Embryonic facial prominence (tissue), 1 donor: ENCODE measurements around the gene DGKI.

Experiments
- DNase-seq: peaks from one replicate; pipeline ENCODE4 v3.0.0-alpha.2; 2016; ENCODE audit errors: extremely low spot score

DGKI gene

GRCh38 chr7:137411446-137411845 lies 435.3 kb downstream of the DGKI start:
- no peak for DNase-seq

- DNase-seq, result no peak
These were observed 438.6 kb downstream of the DGKI start for GRCh38 chr7:137408126-137408525.

GRCh38 chr7:137407078-137407477 lies 439.7 kb downstream of the DGKI start:
- DNase-seq, result no peak

- DNase-seq, result no peak
These were observed 442.0 kb downstream of the DGKI start for GRCh38 chr7:137404660-137405317.

GRCh38 chr7:137403353-137403695 lies 443.4 kb downstream of the DGKI start:
- DNase-seq, result no peak

- no peak for DNase-seq
These were observed 444.0 kb downstream of the DGKI start for GRCh38 chr7:137402536-137403352.

GRCh38 chr7:137399827-137400823 lies 446.6 kb downstream of the DGKI start:
- no peak for DNase-seq

- DNase-seq, result no peak
These were observed 450.7 kb downstream of the DGKI start for GRCh38 chr7:137396051-137396450.

GRCh38 chr7:137395420-137395819 lies 451.4 kb downstream of the DGKI start:
- no peak for DNase-seq

- DNase-seq, result no peak
These were observed 453.2 kb downstream of the DGKI start for GRCh38 chr7:137393570-137393969.

- DNase-seq, result no peak
These were observed 456.7 kb downstream of the DGKI start for GRCh38 chr7:137390076-137390475.

- DNase-seq, result peak; percentile 16
These were observed 457.9 kb downstream of the DGKI start for GRCh38 chr7:137388916-137389315.

- DNase-seq, result no peak
These were observed 459.8 kb downstream of the DGKI start for GRCh38 chr7:137386966-137387365.

GRCh38 chr7:137381045-137381444 lies 465.7 kb downstream of the DGKI start:
- DNase-seq, result no peak

GRCh38 chr7:137373507-137373906 lies 473.3 kb downstream of the DGKI start:
- DNase-seq, result no peak

- DNase-seq, result no peak
These were observed 475.2 kb downstream of the DGKI start for GRCh38 chr7:137371616-137372015.

GRCh38 chr7:137366995-137367394 lies 479.8 kb downstream of the DGKI start:
- DNase-seq, result no peak

GRCh38 chr7:137363683-137364082 lies 483.1 kb downstream of the DGKI start:
- no peak for DNase-seq

- no peak for DNase-seq
These were observed 486.6 kb downstream of the DGKI start for GRCh38 chr7:137360087-137360679.

- no peak for DNase-seq
These were observed 491.8 kb downstream of the DGKI start for GRCh38 chr7:137354961-137355360.

GRCh38 chr7:137354396-137354795 lies 492.4 kb downstream of the DGKI start:
- DNase-seq, result no peak

GRCh38 chr7:137351941-137352340 lies 494.8 kb downstream of the DGKI start:
- no peak for DNase-seq
